Pons (tissue), 1 donor: ENCODE measurements around the gene KAZN.
A peak's percentile ranks its signal among the peaks of the same experiment; 100 is the strongest.

Source experiments
- DNase-seq: peaks from one replicate; pipeline ENCODE4 v3.0.0-alpha.2; 2016; ENCODE audit warnings: low spot score

The KAZN gene

DNA sequence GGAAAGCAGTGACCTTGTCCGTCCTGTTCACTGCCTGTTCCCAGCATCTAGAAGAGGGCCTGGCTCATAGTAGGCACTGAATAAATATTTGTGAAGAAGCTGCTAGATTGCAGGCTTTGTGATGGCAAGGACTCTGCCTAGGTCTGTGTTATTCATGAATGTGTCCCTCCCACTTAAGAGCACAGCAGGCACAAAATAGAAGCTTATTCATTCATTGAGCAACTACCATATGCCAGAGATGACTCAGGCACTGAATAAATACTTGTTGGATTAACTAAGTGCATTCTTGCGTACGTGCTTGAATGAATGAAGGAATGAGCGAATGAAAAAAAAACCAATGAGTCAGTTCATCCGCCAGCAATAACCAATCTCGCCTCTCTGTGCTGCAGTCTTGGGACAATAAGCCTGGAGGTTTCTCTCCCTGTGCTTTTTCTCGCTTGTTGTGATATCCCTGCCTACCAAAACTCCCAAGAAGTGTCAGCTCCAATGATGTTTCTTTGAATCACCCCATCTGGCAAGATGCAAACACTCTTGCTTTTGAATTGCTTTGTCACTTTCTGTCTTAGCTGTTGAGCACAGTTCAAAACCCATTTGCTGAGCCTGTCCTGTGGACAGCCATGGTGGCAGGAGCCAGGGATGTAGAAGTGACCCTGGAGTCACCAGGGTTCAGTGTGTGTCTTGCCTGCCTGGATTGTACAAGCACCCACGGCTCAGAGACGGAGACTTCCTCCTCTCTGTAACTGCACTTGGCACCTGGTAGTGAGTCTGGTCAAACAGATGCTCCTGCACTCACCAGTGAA is 143.9 kb downstream of the KAZN start:
- DNase-seq = no peak

- DNase-seq = no peak
These were observed 144.9 kb downstream of the KAZN start for GRCh38 chr1:14743368-14743767.

- DNase-seq = no peak
These were observed 146.7 kb downstream of the KAZN start for GRCh38 chr1:14745001-14745720.

GRCh38 chr1:14745789-14746188 is 147.3 kb downstream of the KAZN start:
- no peak for DNase-seq

- DNase-seq = no peak
These were observed 147.9 kb downstream of the KAZN start for GRCh38 chr1:14746393-14746792.

DNA sequence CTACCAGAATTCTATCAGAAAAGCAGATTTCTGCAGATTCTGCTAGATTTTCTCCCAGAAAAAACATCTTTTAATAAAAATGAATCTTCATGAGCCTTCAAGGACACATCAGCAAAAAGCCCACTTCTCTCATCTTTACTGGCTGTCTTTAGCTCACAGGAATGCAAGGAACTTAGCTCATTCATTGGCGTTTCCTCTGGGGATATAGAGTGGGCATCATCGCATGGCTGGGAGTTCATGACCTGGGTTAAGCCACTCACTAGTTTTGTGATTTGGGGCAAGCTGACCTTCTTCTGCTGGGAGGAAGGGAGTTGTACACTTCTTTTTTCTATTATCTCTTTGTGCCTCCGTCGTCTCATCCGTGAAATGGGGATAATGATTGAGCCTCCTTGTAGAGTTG is 149.7 kb downstream of the KAZN start:
- no peak for DNase-seq

GRCh38 chr1:14748977-14749376 is 150.5 kb downstream of the KAZN start:
- no peak for DNase-seq

GRCh38 chr1:14750490-14750889 is 152.0 kb downstream of the KAZN start:
- DNase-seq = no peak

DNA sequence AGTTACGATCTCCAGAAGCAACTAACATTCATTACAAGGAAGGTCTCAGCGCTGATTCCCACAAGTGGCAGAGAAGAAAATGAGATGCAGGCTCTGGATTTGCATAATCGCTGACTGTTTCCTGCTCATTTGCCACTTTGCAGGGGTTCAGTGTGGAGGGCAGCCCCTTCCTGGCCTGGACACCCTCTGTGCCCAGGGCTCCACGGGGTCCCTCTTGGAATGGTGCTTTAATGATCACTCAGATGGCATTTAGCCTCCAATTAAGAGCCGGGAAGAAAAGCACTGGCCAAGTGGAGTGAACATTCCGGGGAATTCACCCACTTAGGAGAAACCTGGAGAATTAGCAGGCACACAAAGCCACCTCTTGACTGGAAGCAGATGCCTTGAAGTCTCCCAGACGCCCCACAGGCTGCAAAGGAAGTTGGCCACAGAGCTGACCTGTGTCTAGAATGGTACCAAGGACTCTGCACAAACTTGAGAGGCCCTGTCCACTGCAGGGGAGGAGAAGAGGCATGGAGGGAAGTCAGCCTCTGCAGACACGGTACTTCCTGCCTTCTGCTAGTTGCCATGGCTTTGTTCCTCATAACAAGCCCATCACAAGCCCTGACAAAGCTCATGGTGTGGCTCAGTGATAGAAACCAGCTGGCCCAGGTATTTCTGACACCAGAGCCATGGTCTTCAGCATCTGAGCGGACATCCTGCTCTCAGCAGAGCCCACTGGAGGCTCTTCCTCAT is 157.2 kb downstream of the KAZN start:
- no peak for DNase-seq

DNA sequence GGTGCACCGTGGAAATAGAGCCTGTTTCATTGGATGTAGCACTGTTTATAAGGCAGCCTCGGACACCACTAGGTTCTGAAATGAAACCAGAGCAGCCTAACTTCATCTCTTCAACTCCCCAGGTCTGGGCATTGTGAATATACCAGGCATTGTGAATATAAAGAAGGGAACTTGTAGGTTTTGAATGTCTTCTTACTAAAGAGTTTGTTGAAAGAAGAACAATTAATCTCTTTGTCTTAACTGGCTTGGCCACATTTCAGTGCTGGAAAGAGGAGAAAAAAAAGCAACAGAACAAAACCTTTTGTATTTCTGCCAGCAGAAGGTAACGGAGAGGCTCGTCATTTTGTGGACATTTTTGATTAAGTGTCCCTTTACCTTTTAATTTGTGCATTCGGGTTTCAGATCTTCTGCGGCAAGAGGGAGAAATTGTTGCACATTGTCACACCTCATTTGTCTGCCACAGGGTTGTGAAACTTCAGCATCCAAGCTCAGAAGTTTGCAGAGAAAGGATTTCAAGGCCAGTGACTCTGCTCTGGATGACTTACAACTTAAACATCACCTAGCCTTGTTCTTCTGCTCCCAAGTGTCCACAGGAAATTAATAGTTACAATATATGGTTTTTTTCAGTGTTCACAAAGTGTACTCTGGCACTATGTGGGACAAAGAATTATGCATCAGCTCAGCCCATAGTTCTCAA is 158.3 kb downstream of the KAZN start:
- peak; percentile 86 for DNase-seq

DNA sequence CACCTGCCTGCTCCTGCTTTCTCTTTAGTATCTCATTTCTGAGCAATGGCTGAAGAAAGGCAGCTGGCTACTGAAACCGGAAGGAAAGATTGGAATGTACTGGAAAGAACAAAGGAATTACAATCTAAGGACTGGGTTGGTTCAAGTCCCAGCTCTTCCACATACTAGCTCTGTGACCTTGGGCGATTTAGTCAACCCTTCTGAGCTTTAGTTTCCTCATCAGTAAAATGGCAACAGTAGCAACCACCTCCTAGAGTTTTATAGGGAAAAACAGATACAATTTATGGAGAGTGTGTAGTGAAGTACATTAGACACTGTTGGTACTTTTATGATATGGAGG is 158.8 kb downstream of the KAZN start:
- no peak for DNase-seq

- no peak for DNase-seq
These were observed 160.7 kb downstream of the KAZN start for GRCh38 chr1:14759042-14759818.

DNA sequence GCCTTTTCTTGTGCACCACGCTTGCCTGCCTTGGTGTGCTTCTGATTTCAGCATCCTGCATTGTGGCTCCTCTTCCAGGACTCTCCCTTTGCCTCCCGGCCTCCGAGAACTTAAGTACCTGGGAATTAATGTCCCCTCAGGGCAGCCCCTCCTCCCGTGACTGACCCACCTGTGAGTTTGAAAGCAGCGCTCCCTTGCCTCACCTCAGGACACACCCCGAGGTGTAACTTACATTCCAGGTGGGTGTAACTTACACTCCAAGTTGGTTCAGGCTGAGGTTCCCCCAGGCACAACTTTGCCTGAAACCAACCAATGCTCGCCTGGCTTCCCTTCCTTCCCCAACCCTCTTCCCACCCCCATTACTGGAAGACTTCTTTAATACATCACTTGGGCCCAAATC is 161.4 kb downstream of the KAZN start:
- DNase-seq = no peak

DNA sequence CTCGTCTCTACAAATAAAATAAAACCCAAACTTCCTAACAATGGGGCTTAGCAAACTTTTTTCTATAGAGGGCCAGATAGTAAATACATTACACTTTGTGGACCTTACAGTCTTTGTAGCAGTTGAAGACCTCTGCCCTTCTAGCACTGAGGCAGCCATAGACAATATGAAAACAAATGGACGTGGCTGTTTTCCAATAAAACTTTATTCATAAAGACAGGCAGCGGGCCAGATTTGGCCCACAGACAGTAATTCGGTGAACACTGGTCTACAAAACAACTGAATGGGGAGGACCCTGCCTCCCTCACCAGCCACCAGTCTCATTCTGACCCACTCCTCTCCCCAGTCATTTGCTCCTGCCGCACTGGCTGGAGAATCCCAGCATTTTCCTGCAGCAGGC is 162.3 kb downstream of the KAZN start:
- DNase-seq = no peak

- no peak for DNase-seq
These were observed 163.0 kb downstream of the KAZN start for GRCh38 chr1:14761291-14762153.

GRCh38 chr1:14763977-14764376 is 165.5 kb downstream of the KAZN start:
- DNase-seq = no peak

DNA sequence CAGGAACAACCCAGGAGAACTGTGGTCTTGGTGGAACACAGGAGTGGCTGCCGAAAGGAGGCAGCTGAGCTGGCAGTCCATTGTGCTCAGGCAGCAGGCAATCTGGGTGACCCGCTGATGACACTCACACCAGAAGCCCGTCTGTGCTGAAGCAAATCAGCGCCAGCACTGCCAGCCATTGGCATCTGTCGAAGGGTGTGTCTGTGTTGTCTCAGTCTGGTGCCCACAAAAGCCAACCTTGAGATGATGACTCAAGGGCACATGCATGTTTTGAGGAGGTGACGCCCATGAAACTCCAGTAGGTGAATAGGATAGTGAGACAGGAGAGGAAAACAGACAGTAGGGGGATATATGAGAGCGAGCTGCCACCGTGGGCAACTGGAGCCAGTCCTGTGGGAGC is 167.3 kb downstream of the KAZN start:
- no peak for DNase-seq

- DNase-seq = no peak
These were observed 168.6 kb downstream of the KAZN start for GRCh38 chr1:14767075-14767474.

DNA sequence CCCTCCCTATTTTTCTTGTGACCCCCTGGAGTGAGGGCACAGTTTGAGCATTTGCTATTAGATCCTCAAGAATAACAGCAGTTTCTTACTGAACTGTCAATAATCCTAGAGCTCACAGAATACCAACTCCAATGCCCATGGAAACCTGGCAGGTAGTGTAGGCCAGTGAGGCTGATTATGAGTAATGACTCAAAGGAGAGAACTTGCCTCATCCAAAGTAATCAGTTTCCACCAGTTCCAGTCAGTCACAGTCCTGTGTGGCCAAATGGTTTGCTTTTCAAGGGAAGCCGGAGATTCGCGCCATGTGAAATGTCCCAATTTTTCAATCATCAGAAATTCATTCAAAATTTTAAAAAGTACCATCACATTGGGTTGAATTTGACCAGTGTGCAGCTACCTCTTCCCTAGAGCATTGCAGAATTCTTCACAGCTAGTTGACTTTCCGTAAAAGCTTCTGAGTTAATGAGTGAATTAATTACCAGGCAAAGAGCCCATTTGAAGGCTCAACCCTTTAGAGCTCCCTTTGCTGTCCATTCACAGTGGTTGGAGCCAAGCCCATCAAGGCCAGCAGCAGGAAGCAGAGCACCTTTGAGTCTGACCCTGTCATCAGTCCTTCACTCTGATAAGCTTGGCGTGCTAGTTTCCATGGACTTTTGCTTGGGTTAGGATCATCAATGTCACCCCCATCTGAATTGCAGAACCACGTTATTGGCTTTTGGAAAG is 170.3 kb downstream of the KAZN start:
- DNase-seq = no peak
